B cell (primary cell): ENCODE results near the gene COX17.

Experiments used
- CTCF ChIP-seq: fragments of 200-600 bp; IDR thresholded peaks from one replicate; pipeline ENCODE4 v1.8.0; 2022; ENCODE audit warnings: antibody characterized with exemption, mild to moderate bottlenecking
- EZH2 ChIP-seq: IDR thresholded peaks from 2 replicates; pipeline ENCODE4 v1.6.1; 2012; ENCODE audit warnings: borderline replicate concordance, low read depth, mild to moderate bottlenecking, moderate library complexity, low read length; ENCODE audit not compliant: insufficient read depth, poor library complexity, severe bottlenecking

- TF ChIP-seq CTCF (no peak), EZH2 (no peak)
Measured at GRCh38 chr3:119630128-119630879, 46.9 kb downstream of the COX17 start.
